BE2C (cell line): ENCODE measurements around the gene LMF2.

Experiments
- DNase-seq: peaks from one replicate; pipeline ENCODE4 v3.0.0-alpha.2; 2020
- H3K27me3 ChIP-seq: fragments of 250-450 bp; sonication (Bioruptor Pico); 2 replicates; pipeline ENCODE4 v1.5.1; 2020; ENCODE audit warnings: mild to moderate bottlenecking
- H3K36me3 ChIP-seq: fragments of 250-450 bp; sonication (Bioruptor Pico); 2 replicates; pipeline ENCODE4 v1.5.1; 2020; ENCODE audit warnings: mild to moderate bottlenecking
- H3K4me1 ChIP-seq: fragments of 250-450 bp; sonication (Bioruptor Pico); 2 replicates; pipeline ENCODE4 v1.5.1; 2020
- H3K4me3 ChIP-seq: 2 replicates; pipeline ENCODE4 v1.5.1; 2011; ENCODE audit warnings: low read depth, low read length
- H3K9me3 ChIP-seq: fragments of 250-450 bp; sonication (Bioruptor Pico); 2 replicates; pipeline ENCODE4 v1.5.1; 2020
- CTCF ChIP-seq: IDR thresholded peaks from 2 replicates; pipeline ENCODE4 v1.5.1; 2012; ENCODE audit warnings: mild to moderate bottlenecking, low read depth, low read length

Gene LMF2

GRCh38 chr22:50506611-50507420 is 686 bp downstream of the LMF2 start:
- Histone ChIP-seq H3K36me3 (peaks cover 31% of the 10 kb centered on the region), H3K4me3 (peak overlapping the region; percentile 73), H3K27me3 (no peaks in the 10 kb centered on the region), H3K9me3 (no peaks in the 10 kb centered on the region), H3K4me1 (no peaks in the 10 kb centered on the region)
- TF ChIP-seq CTCF, result no peak
- DNase-seq, result no peak

DNA sequence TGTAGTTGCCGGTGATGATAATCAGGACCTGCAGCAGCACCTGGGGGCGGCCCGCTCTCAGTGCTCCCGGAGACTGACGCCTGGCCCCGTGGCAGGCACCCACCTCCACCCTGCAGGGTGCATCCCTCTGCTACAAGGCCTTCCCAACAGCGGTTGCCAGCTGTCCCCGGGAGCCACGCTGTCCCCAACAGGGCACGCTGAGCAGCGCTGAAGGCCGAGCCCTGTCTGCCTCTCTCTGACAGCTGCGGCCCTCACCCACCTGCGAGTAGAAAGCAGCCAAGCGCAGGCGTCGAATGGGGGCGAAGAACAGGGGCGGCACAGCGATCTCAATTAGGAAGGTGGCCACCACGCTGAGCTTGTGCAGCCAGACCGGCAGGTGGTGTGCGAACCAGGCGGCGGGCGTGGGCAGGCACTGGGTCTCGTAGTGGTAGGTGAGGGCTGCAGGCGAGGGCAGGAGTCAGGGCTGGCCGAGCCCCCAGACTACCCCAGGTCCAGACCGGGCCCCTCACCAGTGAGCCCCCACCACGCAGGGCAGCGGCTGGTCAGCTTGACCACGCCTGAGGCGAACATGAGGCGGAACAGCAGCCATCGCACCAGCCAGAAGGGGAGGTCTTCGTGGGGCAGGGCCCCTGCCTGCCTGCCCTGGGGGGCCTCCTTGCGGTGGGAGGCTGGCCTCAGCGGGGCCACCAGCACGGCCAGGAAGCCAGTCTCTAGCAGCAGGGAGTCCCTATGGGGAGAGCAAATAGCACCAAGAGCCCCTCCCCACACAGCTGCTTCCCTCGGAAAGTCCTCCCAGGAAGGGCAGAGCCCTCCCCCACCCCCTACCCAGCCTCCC is 1.5 kb downstream of the LMF2 start:
- DNase-seq, result no peak
- Histone ChIP-seq H3K4me1 (no peaks in the 10 kb centered on the region), H3K27me3 (no peaks in the 10 kb centered on the region), H3K4me3 (peak overlapping the region; percentile 73), H3K9me3 (no peaks in the 10 kb centered on the region), H3K36me3 (peaks cover 30% of the 10 kb centered on the region)
- TF ChIP-seq CTCF, result no peak

DNA sequence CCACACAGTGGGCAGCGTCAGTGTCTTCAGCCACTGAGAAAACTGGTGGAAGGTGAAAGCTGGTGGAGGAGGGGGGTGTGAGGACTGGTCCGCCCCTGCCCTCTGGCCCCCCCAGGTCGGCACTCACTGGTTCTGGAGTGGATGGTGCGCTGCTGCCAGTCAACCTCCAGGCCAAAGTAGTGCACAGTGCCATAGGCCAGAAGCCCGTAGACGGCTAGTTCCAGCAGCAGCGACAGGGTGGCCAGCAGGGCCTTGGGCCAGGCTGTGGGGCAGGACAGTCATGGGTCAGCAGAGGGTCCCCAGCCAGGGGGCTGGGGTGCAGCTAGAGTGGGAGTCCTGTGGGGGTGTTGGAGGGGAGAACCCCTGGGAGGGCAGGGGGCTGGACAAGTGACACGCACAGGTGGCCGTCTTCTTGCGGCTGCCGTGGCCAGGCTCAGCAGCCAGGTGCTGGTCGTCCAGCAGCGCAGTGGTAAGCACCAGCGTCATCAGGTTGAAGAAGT is 2.2 kb downstream of the LMF2 start:
- H3K9me3 ChIP-seq, result no peaks in the 10 kb centered on the region
- no peak for DNase-seq
- H3K36me3 ChIP-seq, result peaks cover 27% of the 10 kb centered on the region
- H3K4me3 ChIP-seq, result no peak overlapping the region
- no peak for TF ChIP-seq CTCF
- H3K4me1 ChIP-seq, result no peaks in the 10 kb centered on the region
- H3K27me3 ChIP-seq, result no peaks in the 10 kb centered on the region

- Histone ChIP-seq H3K9me3 (no peaks in the 10 kb centered on the region), H3K27me3 (no peaks in the 10 kb centered on the region), H3K4me3 (no peak overlapping the region), H3K36me3 (peaks cover 26% of the 10 kb centered on the region), H3K4me1 (no peaks in the 10 kb centered on the region)
- DNase-seq, result no peak
- no peak for TF ChIP-seq CTCF
Measured at GRCh38 chr22:50504369-50505211, 2.9 kb downstream of the LMF2 start.

GRCh38 chr22:50503475-50504145 is 3.9 kb downstream of the LMF2 start:
- TF ChIP-seq CTCF, result no peak

More at GRCh38 chr22:50503475-50504145, 3.9 kb downstream of the LMF2 start:
- no peak for DNase-seq
- H3K27me3 ChIP-seq, result no peaks in the 10 kb centered on the region
- no peaks in the 10 kb centered on the region for H3K4me1 ChIP-seq
- H3K4me3 ChIP-seq, result no peak overlapping the region
- H3K36me3 ChIP-seq, result peaks cover 26% of the 10 kb centered on the region
- no peaks in the 10 kb centered on the region for H3K9me3 ChIP-seq
